HG02840 (cell line): Measurements from ENCODE around the gene SPTBN4.
"Not testable (repeated sequence)": the region's sequence is repeated elsewhere in the genome, so short reads cannot be mapped to it uniquely, and the experiment has no call there.

ENCODE experiments used
- ATAC-seq: cut with Tn5 transposase; IDR thresholded peaks from one replicate; pipeline ENCODE4 v1.9.1; 2021; ENCODE audit warnings: mild to moderate bottlenecking, moderate library complexity, moderate number of reproducible peaks; ENCODE audit not compliant: unreplicated experiment, low FRiP score

SPTBN4 gene

DNA sequence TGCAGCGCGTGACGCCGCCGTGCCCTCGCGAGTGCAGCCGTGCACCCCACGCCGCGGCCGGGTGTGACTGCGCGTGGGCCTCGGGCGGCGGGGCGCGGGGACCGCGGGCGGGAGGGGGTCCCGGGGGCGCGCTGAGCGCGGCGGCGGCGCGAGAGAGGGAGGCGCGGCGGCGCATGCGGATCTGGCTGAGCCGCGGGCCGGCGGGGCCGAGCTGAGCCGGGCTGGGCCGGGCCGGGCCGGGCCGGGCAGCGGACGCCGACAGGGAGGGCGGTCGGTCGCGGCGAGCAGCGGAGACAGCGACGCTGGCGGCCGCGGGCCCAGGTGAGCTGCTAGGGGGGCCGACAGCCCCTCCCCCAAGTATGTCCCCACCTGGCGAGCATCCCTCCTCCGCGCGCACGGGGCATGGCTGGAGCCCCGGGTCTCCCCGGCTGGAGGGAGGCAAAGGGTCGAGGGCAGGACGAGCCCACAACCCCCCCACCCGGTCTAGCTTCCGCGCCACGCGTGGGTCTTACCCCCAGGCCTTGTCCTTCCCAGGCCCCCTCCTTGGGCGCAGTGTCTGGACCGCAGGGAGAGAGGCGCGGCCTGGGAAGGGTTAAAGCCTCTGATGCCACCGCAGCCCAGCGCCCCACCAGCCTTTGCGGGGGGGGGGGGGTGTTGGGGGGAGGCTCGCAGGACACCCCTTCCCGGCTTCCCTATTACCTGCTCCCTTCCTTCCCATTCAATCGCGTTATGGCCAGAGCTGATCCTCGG lies at the start of gene SPTBN4:
Gene SPTBN4, plus strand, starts transcription at position 17 of the 750 bp plus-strand sequence. CDS start 5,621 bp downstream, outside the sequence.
- ATAC-seq: no peak

DNA sequence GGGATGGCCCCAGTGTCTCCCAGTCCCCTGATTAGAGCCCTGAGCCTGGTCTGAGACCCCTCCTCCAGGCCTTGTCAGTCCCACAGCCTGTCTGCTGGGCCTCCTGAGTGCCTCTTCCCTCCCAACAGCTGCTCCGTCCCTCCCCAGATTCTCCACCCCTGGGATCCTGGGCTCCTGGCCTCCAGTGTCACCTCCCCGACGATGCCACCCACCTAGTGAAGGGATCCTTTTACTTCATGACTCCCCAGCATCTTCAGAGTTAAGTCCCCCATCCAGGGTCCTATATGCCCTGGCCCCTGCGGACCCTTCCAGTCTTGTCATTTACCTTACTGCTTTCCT lies 49.2 kb upstream of the SPTBN4 start:
- ATAC-seq: no peak

DNA sequence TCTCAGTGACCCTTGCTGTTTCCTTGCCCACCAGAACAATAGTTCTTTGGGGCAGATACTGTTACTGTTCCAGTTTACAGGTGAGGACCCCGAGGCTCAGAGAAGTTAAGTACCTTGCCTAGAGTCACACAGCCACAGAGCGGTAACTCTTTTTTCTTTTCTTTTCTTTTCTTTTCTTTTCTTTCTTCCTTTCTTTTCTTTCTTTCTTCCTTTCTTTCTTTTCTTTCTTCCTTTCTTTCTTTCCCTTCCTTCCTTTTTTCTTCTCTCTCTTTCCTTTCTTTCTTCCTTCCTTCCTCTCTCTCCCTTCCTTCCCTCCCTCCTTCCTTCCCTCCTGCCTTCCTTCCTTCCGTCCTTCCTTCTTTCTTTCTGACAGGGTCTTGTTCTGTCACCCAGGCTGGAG lies 48.8 kb upstream of the SPTBN4 start:
- ATAC-seq: no peak

DNA sequence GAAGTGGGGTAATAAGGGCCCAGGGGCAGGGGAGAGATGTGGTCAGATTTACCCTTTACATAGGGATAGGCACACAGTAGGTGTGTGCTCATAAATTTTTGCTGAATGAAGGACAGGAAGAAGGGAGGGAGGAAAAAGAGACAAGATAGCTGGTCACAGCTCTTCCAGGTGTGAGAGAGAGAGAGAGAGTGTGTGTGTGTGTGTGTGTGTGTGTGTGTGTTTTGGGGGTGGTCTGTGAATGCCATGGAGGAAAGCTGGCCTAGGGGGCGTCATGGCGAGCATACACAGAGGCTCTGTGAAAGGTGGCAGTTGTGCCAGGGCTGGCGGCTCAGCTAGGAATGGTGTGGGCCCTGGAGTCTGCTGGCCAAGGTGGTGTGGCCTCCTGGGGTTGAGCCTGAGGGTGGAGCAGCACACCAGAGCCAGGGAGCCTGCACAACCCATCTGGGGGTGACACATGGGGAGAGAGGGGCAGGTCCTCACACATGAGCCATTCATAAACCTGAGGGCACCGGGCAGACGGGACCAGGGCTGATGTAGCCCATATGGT lies 47.7 kb upstream of the SPTBN4 start:
- ATAC-seq: no peak

DNA sequence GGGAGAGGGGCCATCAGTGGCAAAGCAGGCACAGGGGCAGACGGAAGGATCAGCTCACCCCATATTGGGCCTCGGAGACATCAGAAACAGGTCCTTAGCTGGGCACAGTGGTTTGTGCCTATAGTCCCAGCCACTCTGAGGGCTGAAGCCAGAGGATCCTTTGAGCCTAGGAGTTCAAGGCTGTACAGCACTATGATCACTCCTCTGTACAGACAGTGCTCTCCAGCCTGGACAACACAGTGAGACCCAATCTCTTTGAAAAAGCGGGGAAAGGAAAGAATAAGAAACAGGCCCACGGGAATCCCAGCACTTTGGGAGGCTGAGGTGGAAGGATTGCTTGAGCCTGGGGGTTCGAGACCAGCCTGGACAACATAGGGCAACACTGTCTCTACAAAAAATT lies 47.0 kb upstream of the SPTBN4 start:
- no peak for ATAC-seq

DNA sequence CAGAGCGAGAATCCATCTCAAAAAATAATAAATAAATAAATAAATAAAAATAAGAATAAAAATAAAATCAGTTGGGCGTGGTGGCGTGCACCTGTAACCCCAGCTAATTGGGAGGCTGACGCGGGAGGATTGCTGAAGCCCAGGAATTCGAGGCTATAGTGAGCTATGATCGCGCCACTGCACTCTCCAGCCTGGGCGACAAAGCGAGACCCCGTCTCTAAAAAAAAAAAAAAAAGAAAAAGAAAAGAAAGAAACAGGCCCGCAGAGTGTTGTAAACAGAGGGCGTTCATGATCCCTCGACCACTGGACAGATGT lies 46.4 kb upstream of the SPTBN4 start:
- no peak for ATAC-seq

DNA sequence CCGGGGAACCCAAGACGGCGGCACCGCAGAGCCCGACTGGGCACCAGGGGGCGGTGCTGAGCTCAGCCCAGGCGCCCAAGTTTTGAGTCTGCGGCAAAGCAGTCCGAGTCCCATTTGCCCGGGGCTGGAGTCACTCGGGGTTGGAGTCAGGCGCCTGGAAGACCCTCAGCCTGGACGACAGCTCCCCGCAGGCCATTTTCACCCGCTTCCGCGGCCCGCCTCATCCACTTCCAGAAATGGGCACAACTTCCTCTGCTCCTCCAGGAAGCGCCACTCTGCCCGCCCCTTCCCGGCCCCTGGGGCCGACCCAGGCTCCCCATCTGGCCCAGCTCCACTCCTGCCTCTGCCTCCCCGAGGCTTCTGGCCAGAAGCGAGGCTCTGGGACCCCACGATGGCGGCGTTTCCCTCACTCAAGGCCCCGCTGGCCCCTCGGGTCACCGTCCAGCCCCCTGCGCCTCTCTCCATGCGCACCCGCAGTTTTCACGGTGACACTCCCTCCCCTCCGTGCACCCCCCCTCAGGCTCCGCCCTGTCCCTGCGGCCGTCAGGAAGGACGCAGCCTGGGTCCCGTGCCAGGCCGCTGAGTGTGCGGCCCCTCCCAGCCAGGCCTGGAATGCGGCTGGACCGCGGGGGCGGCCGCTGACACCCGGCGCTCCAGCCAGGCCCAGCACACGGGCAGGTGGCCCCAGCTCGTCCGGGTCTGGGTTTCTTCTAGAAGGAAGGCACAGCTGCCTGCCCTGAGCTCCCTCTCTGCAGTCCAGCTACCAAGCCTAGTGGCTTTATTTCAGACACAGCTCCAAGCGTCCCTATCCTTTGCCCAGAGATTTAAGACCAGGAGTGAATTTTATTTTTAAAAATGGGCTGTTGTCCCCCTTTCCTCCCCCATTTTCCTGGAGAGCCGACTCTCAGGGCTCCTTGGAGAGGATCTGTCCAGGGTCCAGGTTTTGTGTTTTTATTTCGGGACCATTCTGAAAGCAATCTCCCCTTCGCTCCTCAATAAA lies 45.7 kb upstream of the SPTBN4 start:
- no peak for ATAC-seq

DNA sequence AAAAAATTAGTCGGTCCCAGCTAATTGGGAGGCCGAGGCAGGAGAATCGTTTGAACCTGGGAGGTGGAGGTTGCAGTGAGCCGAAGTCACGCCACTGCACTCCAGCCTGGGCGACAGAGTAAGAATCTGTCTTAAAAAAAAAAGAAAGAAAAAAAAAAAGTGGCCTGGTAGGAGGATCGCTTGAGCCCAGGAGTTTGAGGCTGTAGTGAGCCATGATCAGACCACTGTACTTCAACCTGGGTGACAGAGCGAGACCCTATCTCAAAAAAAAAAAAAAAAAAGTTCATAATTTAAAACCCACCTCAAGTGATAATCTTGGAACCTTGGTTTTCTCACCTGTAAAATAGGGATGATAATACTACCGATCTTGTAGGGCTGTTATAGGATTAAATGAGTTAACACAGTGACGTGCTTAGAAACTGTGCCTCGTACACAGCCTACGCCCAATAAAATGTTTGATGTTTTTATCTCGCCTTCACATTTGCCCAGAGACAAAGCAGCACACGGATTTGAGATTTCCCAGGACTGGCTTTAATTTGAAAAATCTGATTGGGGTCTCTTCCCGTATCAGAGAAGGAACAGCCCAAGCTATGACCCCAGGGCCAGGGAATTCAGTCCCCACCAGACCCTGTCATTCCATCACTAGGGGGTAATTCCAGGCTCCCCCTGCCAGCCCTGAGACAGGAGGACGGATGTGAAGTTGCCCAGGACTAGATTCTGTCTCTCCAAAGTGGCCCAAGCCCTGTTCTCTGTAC lies 44.6 kb upstream of the SPTBN4 start:
- no peak for ATAC-seq

DNA sequence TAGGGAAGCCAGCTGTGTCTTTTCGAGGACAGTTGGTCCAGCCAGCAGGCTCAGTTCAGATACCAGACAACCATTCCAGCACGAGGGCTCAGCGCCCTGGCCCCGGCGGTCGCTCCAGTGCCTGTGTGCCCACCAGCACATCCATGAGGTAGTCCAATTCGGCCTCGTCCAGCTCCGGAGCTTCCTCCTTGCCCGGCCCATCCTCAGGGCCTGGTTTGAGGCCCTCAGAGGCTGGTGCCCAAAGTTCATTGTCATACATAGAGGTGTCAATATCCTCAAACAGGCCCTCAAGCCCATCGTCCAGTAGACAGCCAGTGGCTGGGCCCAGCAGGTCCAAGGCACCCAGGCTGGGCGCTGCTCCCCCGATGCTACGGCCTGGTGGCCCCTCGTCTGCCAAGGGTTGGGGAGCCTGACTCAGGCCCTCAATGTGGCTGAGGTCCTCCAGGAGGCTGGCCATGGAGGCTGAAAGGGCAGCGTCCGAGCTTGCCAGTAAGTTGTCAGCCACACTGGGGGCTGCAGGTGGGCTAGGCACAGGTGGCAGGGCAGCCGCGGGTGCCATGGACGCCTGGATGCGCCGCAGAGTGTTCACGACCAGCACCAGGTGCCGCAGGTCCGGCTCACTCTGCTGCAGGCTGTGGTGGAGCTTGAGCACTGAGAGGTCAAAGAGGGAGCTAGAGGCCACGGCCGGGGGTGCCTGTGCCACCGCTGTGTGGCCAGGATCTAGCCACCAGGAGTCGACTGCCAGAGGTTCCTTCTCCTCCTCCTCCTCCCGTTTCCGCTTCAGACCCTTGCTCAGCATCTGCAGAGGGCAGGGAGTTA lies 43.8 kb upstream of the SPTBN4 start:
- no peak for ATAC-seq

DNA sequence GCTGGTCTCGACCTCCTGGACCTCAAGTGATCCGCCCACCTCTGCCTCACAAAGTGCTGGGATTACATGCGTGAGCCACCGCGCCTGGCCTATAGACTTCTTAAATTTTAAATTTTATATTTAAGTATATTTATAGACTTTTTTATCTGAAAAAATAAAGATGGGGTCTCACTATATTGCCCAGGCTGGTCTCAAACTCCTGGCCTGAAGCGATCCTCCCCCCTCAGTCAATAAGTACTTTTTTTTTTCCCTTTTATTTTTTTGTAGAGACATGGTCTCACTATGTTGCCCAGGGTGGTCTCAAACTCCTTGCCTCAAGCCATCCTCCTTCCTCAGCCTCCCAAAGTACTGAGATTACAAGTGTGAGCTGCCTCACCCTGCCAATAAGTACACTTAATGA lies 42.9 kb upstream of the SPTBN4 start:
- no peak for ATAC-seq

DNA sequence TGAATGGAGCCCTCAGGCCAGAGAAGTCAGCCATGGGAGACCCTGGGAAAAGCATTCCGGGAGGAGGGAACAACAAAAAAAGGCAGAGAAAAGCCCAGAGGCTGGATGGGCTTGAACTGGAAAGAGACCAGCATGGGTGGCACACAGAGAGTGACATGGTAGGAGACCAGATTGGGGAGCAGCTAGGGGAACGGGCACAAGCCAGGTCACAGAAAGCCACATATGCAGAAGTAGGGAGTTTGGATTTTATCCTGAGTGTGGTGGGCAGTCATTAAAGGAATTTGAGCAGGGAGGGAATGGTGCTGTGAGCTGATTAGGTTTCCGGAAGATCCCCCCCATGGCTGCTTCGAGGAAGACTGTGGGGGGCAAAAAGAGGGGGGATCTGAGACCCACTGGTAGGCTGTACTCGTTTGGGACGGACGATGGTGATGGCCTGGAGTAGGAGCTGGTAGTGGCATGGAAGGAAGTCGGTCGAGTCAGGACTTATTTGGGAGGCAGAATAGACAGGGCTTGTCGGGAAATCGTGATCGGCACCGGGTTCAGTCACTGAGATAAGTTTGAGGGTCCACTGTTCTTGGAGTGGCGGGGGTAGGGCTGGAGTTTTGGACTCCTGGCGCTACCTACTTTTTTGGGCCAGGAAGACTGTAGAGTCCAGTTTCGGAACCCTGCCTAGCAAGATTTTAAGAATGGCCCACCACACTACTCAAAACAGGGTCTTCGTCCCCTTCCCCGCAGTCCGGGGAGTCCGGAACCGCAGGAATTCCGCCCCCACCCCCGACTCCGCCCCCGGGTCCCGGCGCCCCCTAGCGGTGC lies 42.0 kb upstream of the SPTBN4 start:
- no peak for ATAC-seq

DNA sequence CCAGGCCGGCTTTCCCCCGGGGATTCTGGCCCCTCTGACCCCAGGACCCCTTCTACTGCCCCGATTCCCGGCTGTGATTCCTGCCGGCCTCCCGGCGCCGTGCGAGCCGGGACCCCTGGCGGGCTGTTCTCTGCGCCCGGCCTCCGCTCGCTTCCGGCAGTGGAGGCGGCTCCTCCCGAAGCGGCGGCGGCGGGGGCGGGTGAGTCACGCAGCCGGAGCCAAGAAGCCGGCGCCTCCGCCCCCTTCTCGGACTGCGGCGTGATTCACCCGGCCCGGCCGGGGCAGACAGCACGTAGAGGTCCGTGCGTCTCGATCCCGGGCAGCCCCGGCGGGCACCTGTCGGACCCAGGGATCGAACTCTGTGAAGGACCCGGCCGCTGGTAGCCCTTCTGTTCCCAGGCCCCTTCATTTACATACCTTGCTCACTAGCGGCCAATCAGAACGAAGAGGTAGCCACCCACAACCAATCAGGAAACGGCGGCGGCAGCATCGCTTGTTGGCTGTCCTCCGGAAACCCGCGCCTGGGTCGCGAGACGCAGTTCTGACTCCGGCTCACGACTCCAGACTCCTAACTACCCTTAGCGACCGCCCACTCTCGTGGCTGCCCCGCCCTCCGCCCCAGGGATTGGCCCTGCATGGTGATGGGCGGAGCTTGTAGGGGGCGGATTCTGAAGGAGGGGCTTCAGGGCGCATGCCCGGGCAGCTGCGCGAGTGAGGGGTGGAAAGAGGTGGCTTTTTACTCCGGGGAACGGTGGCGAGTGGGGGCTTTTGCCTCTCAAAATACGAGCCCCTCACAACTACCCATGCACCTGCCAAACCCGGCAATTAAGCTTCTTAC lies 41.1 kb upstream of the SPTBN4 start, which contains the start of gene SERTAD1:
Gene SERTAD1, minus strand, starts transcription at position 543 of the 838 bp plus-strand sequence. CDS start 2,446 bp downstream, outside the sequence.
- ATAC-seq: peak; percentile 85

DNA sequence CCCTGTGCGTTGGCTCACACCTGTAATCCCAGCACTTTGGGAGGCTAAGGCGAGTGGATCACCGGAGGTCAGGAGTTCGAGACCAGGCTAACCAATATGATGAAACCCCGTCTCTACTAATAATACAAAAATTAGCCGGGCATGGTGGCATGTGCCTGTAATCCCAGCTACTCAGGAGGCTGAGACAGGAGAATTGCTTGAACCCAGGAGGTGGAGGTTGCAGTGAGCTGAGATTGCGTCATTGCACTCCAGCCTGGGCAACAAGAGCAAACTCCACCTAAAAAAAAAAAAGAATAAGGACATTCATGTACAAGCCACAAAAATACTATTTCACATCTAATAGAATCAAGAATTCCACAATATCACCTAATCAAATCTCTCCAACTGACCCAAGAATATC lies 38.6 kb upstream of the SPTBN4 start:
- ATAC-seq: not testable (repeated sequence)

DNA sequence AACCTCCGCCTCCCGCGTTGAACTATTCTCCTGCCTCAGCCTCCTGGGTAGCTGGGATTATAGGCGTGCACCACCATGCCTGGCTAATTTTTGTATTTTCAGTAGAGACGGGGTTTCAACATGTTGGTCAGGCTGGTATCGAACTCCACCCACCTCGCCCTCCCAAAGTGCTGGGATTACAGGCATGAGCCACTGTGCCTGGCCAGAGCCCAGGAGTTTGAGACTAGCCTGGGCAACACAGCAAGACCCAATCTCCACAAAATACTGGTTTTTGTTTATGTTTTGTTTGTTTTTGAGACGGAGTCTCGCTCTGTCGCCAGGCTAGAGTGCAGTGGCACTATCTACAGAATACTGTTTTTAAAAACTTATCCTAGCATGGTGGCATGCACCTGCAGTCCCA lies 36.6 kb upstream of the SPTBN4 start:
- not testable (repeated sequence) for ATAC-seq

DNA sequence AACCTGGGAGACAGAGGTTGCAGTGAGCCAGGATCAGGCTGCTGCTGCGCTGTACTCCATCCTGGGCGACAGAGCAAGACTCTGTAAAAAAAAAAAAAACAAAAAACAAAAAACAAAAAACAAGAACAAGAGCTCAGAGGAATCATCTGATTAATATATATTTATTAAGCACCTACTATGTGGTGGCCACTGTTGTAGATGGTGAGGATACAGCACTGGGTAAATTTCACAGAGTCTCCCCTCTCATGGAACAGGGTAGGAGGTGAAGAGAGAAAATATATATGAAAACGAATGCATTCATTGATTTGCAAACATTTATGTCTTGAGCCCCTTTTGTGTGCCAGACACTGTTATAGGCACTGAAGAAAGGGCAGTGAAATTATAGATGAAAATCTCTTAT lies 35.1 kb upstream of the SPTBN4 start:
- ATAC-seq: no peak

DNA sequence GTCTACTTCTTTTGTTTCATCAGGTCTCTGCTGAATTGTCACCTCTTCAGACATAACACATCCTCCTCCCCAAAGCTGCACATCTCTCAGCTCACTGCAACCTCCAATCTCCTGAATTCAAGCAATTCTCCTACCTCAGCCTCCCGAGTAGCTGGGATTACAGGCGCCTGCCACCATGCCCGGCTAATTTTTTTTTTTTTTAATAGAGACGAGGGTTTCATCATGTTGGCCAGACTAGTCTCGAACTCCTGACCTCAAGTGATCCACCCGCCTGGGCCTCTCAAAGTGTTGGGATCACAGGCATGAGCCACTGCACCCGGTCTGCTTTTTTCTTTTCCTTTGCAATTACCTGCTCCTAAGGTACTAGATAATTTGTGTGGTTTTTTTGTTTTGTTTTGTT lies 34.0 kb upstream of the SPTBN4 start:
- not testable (repeated sequence) for ATAC-seq

DNA sequence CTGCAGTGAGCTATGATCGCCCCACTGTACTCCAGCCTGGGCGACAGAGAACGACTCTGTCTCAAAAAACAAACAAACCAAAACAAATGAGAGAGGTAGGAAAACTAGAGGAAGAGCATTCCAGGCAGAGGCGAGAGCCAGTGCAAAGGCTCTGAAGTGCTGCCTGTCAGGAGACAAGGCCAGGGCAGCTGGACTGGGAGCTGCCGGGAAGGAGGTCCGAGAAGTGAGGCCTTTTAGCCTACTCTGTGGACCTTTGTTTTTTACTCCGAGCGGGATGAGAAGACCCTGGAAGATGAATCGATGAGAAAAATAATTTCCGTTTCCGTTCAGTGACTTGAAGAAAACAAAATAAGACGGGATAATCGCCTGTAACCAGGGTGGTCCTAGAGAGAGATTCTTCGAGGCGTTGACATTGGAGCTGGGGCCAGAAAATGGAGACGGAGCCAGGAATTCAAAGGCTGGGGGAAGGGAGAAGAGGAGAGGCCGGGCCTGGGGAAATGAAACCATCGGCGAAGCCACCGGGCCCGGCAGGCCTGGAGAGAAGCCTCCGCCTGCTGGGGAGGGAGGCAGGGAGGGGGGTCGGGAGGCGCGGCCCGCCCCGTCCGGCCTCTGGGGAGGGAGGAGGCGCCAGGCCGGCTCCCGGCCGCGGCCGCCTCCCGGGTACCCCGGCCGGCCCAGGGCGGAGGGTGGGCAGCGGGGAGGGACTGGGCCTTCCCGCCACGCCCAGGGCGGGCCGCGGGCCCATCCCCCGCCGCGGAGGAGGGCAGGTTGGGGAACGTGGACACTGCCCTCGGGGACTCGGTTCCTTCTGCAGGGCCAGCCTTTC lies 33.2 kb upstream of the SPTBN4 start:
- ATAC-seq: no peak
